Skeletal muscle tissue (tissue), 4 donors: Measurements from ENCODE around the gene JAKMIP3. TPM values are rescaled to one million over a fixed set of nuclear protein-coding genes. Genes with fewer than 3 reads are reported as not detected.

Source experiments
- H3K27ac ChIP-seq: one replicate; pipeline ENCODE4 v1.7.0; 2013; ENCODE audit warnings: mild to moderate bottlenecking, low read depth, low read length, inconsistent platforms
- H3K27me3 ChIP-seq, 3 donors: one replicate each; pipeline ENCODE4 v1.7.0; 2013; ENCODE audit warnings: low read length in 3 of 3; ENCODE audit not compliant: control insufficient read depth in 3 of 3, insufficient read depth in 3 of 3
- H3K36me3 ChIP-seq, 3 donors: one replicate each; pipeline ENCODE4 v1.7.0; 2013; ENCODE audit warnings: low read length in 3 of 3; ENCODE audit not compliant: control insufficient read depth in 3 of 3, insufficient read depth in 3 of 3
- H3K4me1 ChIP-seq, 3 donors: one replicate each; pipeline ENCODE4 v1.7.0; 2013; ENCODE audit warnings: low read length in 3 of 3, mild to moderate bottlenecking in 3 of 3; ENCODE audit not compliant: control insufficient read depth in 3 of 3, insufficient read depth in 3 of 3
- H3K4me3 ChIP-seq, 3 donors: one replicate each; pipeline ENCODE4 v1.7.0; 2013; ENCODE audit warnings: low read length in 3 of 3
- H3K9ac ChIP-seq, 3 donors: one replicate each; pipeline ENCODE4 v1.7.0; 2013; ENCODE audit warnings: low read length in 3 of 3, mild to moderate bottlenecking in 3 of 3, moderate library complexity in 2 of 3, low read depth in 1 of 3
- H3K9me3 ChIP-seq, 3 donors: one replicate each; pipeline ENCODE4 v1.7.0; 2013; ENCODE audit warnings: low read length in 3 of 3; ENCODE audit not compliant: control insufficient read depth in 3 of 3
- total RNA-seq: library from RNA; depleted of rRNA; stranded (reverse); fragments of >200 nt; gene quantifications from one replicate; pipeline ENCODE4 v1.2.3, GENCODE V29; 2014
- donor health status: Osteomylitis.

Gene JAKMIP3
- total RNA-seq, 1 donor from 2014 or later: under 0.01 TPM

- H3K27ac ChIP-seq: no peak overlapping the region
- H3K27me3 ChIP-seq: no peaks in the 10 kb centered on the region
- no peak overlapping the region for H3K9ac ChIP-seq
- peaks cover 0 to 7% (median 3%) of the 10 kb centered on the region in 3 donors for H3K4me1 ChIP-seq
- no peaks in the 10 kb centered on the region for H3K9me3 ChIP-seq
- no peaks in the 10 kb centered on the region for H3K36me3 ChIP-seq
- no peak overlapping the region for H3K4me3 ChIP-seq
Measured at GRCh38 chr10:132107949-132108877, 42.5 kb downstream of the JAKMIP3 start.

DNA sequence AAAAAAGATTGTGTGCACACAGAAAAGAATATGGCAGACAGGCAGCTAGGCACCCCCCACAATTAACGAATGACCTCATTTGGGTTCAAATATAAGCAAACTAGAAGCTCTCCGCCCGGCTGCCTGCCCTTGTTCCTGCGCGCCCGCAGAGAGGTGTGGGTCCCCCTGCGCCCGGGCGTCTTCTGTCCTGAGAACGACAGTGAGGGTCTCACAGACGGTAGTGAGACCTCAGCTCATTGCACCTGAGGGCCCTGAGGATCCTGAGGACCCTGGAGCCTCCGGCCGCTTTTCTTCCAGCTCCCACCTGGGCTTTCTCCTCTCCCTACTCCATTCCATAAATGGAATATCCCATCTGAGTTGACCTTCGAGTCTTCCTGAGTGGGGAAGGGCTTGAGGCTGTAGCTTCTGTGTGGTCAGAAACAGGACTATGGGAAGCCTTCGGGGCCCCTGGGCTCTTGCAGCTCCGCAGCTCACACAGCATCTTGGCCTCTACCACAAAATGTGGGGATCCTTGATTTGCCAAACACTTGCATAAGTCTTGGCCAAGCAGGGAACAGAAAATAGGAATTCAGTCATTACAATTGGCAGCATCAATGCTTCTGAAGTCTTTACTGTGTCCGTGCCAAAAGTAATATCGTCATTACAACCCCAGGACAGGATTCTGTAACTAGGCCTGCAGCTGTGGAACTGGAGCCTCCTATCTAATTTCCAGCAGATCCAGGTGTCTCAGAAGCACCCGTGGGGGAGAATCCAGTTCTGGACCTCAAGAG lies 43.8 kb downstream of the JAKMIP3 start:
- H3K27me3 ChIP-seq: no peaks in the 10 kb centered on the region
- peaks cover 0 to 7% (median 3%) of the 10 kb centered on the region in 3 donors for H3K4me1 ChIP-seq
- H3K9ac ChIP-seq: no peak overlapping the region
- no peaks in the 10 kb centered on the region for H3K36me3 ChIP-seq
- no peak overlapping the region for H3K4me3 ChIP-seq
- no peaks in the 10 kb centered on the region for H3K9me3 ChIP-seq
- no peak overlapping the region for H3K27ac ChIP-seq

DNA sequence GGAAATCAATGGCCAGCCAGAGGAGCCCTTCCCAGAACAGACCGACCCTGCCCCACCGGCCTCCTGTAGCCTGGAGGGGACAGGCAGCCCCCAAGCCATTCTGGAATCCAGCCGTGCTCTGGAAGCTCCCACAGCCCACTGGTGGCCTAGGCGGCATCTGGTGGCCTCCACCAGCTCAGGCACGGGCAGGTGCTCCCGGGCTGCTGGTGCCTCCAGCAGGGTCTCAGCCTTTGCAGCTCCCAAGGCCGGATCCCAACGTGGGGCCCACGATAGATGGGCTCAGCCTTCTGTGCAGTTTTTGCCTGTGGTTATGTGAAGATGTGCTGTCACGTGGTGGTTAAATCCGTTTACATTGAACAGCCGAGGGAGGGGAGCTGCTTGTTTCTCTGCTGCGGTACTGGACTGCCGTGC lies 44.4 kb downstream of the JAKMIP3 start:
- H3K9ac ChIP-seq: no peak overlapping the region
- no peaks in the 10 kb centered on the region for H3K9me3 ChIP-seq
- H3K4me3 ChIP-seq: no peak overlapping the region
- H3K27ac ChIP-seq: no peak overlapping the region
- H3K27me3 ChIP-seq: no peaks in the 10 kb centered on the region
- H3K4me1 ChIP-seq: peaks cover 0 to 7% (median 3%) of the 10 kb centered on the region in 3 donors
- no peaks in the 10 kb centered on the region for H3K36me3 ChIP-seq

- no peaks in the 10 kb centered on the region for H3K36me3 ChIP-seq
- H3K27ac ChIP-seq: no peak overlapping the region
- peaks cover 1 to 9% (median 3%) of the 10 kb centered on the region in 3 donors for H3K4me1 ChIP-seq
- no peaks in the 10 kb centered on the region for H3K9me3 ChIP-seq
- no peak overlapping the region for H3K4me3 ChIP-seq
- no peaks in the 10 kb centered on the region for H3K27me3 ChIP-seq
- H3K9ac ChIP-seq: no peak overlapping the region
Measured at GRCh38 chr10:132110713-132111112, 45.0 kb downstream of the JAKMIP3 start.

- Histone ChIP-seq H3K27ac (no peak overlapping the region), H3K27me3 (no peaks in the 10 kb centered on the region), H3K4me3 (no peak overlapping the region), H3K9ac (no peak overlapping the region), H3K36me3 (no peaks in the 10 kb centered on the region), H3K4me1 (peaks cover 3 to 9% (median 5%) of the 10 kb centered on the region in 3 donors), H3K9me3 (no peaks in the 10 kb centered on the region)
Measured at GRCh38 chr10:132111121-132111731, 45.5 kb downstream of the JAKMIP3 start.

DNA sequence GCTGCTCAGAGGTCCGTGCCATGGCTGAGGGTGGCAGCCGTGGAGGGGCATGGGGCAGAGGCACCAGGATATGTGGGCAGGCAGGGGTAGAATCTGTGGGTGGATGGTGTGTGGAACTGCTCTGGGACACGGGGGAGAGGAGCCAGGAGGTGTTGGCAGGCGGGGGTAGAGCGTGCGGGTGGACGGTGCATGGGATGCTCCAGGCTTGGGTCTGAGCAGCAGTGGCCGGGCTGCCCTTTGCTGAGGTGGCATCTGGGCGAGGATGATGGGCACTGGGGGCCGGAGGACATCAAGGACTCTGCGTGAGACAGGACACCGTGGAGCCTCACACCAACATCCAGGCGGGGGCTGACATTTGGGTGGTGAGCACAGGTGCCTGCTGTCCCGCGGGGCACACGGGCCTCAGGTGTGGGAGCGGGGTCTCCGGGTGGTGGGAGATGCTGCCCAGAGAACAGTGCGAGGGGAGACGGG lies 46.2 kb downstream of the JAKMIP3 start:
- Histone ChIP-seq H3K36me3 (no peaks in the 10 kb centered on the region), H3K4me1 (peaks cover 3 to 9% (median 5%) of the 10 kb centered on the region in 3 donors), H3K9ac (no peak overlapping the region), H3K27ac (no peak overlapping the region), H3K9me3 (no peaks in the 10 kb centered on the region), H3K4me3 (no peak overlapping the region), H3K27me3 (no peaks in the 10 kb centered on the region)

DNA sequence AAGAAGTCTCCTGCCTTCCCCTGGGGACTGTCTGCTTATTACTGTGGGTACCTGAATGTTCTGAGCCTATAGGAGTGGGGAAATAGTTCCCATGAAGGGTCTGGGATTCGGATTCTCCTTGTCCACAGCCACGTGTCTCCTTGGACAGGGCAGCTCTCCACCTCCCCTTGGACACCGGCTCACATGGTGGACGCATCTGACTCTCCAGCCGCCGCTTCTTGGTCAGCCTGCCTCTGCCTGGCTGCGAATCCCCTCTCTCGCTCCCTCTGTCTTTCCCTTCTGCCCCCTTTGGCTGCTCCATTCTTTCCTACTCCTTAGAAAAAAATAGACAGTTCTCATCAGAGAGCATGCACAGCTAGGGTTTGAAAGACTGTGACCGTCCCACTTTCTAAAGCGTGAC lies 46.9 kb downstream of the JAKMIP3 start:
- H3K9ac ChIP-seq: no peak overlapping the region
- no peak overlapping the region for H3K4me3 ChIP-seq
- no peaks in the 10 kb centered on the region for H3K9me3 ChIP-seq
- peaks cover 3 to 9% (median 5%) of the 10 kb centered on the region in 3 donors for H3K4me1 ChIP-seq
- H3K27ac ChIP-seq: no peak overlapping the region
- H3K36me3 ChIP-seq: peaks cover 0 to under 1% (median 0%) of the 10 kb centered on the region in 3 donors
- H3K27me3 ChIP-seq: no peaks in the 10 kb centered on the region

DNA sequence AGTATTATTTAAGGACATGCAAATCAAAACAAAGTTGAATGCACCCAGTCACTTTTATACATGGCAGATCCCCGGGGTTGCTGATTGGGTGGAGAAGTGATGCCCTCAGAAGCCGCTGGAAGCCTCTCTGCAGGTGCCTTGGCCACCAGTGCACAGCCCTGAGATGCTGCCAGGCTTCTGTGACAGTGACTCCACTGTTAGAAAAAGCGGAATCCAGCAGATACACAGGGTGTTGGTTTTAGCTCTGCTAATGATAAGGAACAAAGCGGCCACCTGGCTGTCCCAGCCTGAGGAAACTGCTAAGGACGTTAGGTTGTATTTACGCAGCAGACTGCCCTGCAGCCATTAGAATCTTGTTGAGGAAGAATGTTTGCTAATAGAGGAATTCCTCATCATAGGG lies 47.5 kb downstream of the JAKMIP3 start:
- H3K9ac ChIP-seq: no peak overlapping the region
- no peak overlapping the region for H3K4me3 ChIP-seq
- H3K9me3 ChIP-seq: no peaks in the 10 kb centered on the region
- H3K27ac ChIP-seq: no peak overlapping the region
- H3K36me3 ChIP-seq: peaks cover 0 to 2% (median 0%) of the 10 kb centered on the region in 3 donors
- H3K4me1 ChIP-seq: peaks cover 3 to 9% (median 5%) of the 10 kb centered on the region in 3 donors
- H3K27me3 ChIP-seq: no peaks in the 10 kb centered on the region

DNA sequence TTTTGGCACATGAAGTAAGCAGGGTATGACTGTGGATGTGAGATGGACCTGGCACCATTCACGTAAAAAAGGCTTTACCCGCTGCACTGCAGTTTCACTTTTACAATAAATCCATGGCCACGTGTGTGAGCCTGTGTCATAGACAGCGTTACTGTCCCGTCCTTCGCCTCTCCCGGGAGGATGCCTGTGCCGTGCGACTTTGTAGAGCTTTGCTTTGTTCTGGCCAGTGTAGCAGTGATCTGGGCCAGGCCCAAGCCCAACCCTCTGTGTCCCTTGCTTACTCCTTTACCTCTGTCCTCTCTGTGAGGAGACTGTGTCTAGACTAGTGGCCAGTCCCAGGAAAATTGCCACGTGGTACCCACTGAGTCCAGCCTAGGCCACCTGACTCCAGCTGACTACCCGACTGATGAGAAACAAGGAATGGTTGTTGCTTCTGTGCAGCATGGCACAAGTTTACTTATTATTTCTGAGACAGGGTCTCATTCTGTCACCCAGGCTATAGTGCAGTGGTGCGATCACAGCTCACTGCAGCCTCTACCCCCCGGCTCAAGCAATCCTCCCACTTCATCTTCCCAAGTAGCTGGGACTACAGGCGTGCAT lies 48.1 kb downstream of the JAKMIP3 start:
- Histone ChIP-seq H3K27ac (no peak overlapping the region), H3K4me3 (no peak overlapping the region), H3K4me1 (peaks cover 3 to 9% (median 5%) of the 10 kb centered on the region in 3 donors), H3K9ac (no peak overlapping the region), H3K9me3 (no peaks in the 10 kb centered on the region), H3K27me3 (no peaks in the 10 kb centered on the region), H3K36me3 (peaks cover 0 to 2% (median 0%) of the 10 kb centered on the region in 3 donors)
